Esophagus muscularis mucosa (tissue), 4 donors: ENCODE data around the gene BTF3L4. TPM values are rescaled to one million over a fixed set of nuclear protein-coding genes. Genes with fewer than 3 reads are reported as not detected.

Experiments
- DNase-seq: peaks from one replicate; pipeline ENCODE4 v3.0.0-alpha.2; 2017; ENCODE audit errors: extremely low spot score
- H3K27ac ChIP-seq, 4 donors: fragments of 200-600 bp; sonication (generic); replicated peaks in 1 of 4; 1 replicate in 3 of 4; 2 replicates in 1 of 4; pipeline ENCODE4 v1.5.1; 2016 to 2019; ENCODE audit warnings: mild to moderate bottlenecking in 1 of 4
- H3K27me3 ChIP-seq, 4 donors: fragments of 200-600 bp; sonication (generic); one replicate each; pipeline versions ENCODE4 v1.5.1 to v1.6.0; 2016 to 2019
- H3K36me3 ChIP-seq, 4 donors: fragments of 200-600 bp; sonication (generic); one replicate each; pipeline ENCODE4 v1.5.1; 2016 to 2019
- H3K4me1 ChIP-seq, 4 donors: fragments of 200-600 bp; sonication (generic); one replicate each; pipeline ENCODE4 v1.5.1; 2016 to 2019
- H3K4me3 ChIP-seq, 4 donors: fragments of 200-600 bp; sonication (generic); 1 replicate in 2 of 4; 2 replicates in 2 of 4; pipeline ENCODE4 v1.5.1; 2016 to 2019; ENCODE audit warnings: mild to moderate bottlenecking in 4 of 4, moderate library complexity in 1 of 4
- H3K9me3 ChIP-seq, 4 donors: fragments of 200-600 bp; sonication (generic); 1 replicate in 3 of 4; 2 replicates in 1 of 4; pipeline ENCODE4 v1.5.1; 2016 to 2019
- CTCF ChIP-seq, 3 experiments: fragments of 200-600 bp in 2 of 3; fragments of 450-650 bp in 1 of 3; sonication (generic) in 2 of 3; IDR thresholded peaks; one replicate each; pipeline ENCODE4 v1.5.1; 2017 to 2019; ENCODE audit warnings: antibody characterized with exemption in 3 of 3, mild to moderate bottlenecking in 2 of 3, moderate library complexity in 1 of 3
- EP300 ChIP-seq: sonication (generic); formaldehyde crosslinking; IDR thresholded peaks from one replicate; pipeline ENCODE4 v1.6.1; 2017; ENCODE audit warnings: antibody characterized with exemption
- POLR2A ChIP-seq: fragments of 450-650 bp; IDR thresholded peaks from one replicate; pipeline ENCODE4 v1.6.1; 2017; ENCODE audit warnings: antibody characterized with exemption, moderate library complexity, mild to moderate bottlenecking, low read depth
- POLR2AphosphoS5 ChIP-seq, 2 donors: sonication (generic); formaldehyde crosslinking; IDR thresholded peaks; one replicate each; pipeline ENCODE4 v1.6.1; 2017; ENCODE audit warnings: antibody characterized with exemption in 2 of 2
- WGBS: methylation state at CpG from one replicate; pipeline ENCODE4 v1.1.5; 2018; 5-methylcytosine and 5-hydroxymethylcytosine counted together
- intact Hi-C: fragments of 100-400 bp; cut with DNase I; formaldehyde crosslinking; loops from one replicate; pipeline ENCODE4 v1.15.1; 2023
- total RNA-seq, 4 donors: library from RNA; depleted of rRNA; stranded (reverse); fragments of >200 nt; gene quantifications; one replicate each; pipeline versions ENCODE4 v1.1.0 to v1.2.1, GENCODE V29; 2016

Gene BTF3L4
- 10 to 100 TPM; 22.6 to 48.5 (median 30.2) TPM for total RNA-seq

- Histone ChIP-seq H3K27me3 (no peaks in the 10 kb centered on the region), H3K9me3 (no peaks in the 10 kb centered on the region), H3K27ac (peak within 1 kb of the TSS; percentile 88 to 95 (median 93)), H3K4me3 (peak within 1 kb of the TSS; percentile 87 to 98 (median 95)), H3K4me1 (peaks cover 37 to 49% (median 47%) of the 10 kb centered on the region in 4 donors), H3K36me3 (peaks cover 9 to 37% (median 19%) of the 10 kb centered on the region in 4 donors)
- WGBS = 2% methylated on average over 14 of the region's 54 CpGs
- peak; percentile 98 for DNase-seq
- TF ChIP-seq POLR2A (peak; percentile 35), EP300 (no peak), POLR2AphosphoS5 (IDR thresholded peaks at IDR 0.05) (peak; percentile 83 to 89), CTCF (IDR thresholded peaks at IDR 0.05) (peak in 1 of 3 experiments; percentile 2)
- intact Hi-C loops = no loop called here
Measured at GRCh38 chr1:52056163-52056936, at the start of gene BTF3L4. Gene BTF3L4, plus strand, starts transcription at chr1:52056295. Its CDS starts 3,553 bp downstream, at chr1:52059848.

- 55% methylated on average over 5 of the region's 5 CpGs for WGBS
- H3K36me3 ChIP-seq = no peaks in the 10 kb centered on the region
- intact Hi-C loops = no loop called here
- H3K27me3 ChIP-seq = peaks cover 0 to 19% (median 0%) of the 10 kb centered on the region in 4 donors
- H3K9me3 ChIP-seq = no peaks in the 10 kb centered on the region
- no peak for DNase-seq
- H3K4me3 ChIP-seq = no peak overlapping the region
- no peak for TF ChIP-seq POLR2AphosphoS5 (IDR thresholded peaks at IDR 0.05)
- no peak for TF ChIP-seq POLR2A
- no peak for TF ChIP-seq EP300
- TF ChIP-seq CTCF (IDR thresholded peaks at IDR 0.05) = no peak
- no peak overlapping the region for H3K27ac ChIP-seq
- H3K4me1 ChIP-seq = peaks cover 0 to 8% (median 3%) of the 10 kb centered on the region in 4 donors
Measured at GRCh38 chr1:52007215-52008002, 48.7 kb upstream of the BTF3L4 start.

DNA sequence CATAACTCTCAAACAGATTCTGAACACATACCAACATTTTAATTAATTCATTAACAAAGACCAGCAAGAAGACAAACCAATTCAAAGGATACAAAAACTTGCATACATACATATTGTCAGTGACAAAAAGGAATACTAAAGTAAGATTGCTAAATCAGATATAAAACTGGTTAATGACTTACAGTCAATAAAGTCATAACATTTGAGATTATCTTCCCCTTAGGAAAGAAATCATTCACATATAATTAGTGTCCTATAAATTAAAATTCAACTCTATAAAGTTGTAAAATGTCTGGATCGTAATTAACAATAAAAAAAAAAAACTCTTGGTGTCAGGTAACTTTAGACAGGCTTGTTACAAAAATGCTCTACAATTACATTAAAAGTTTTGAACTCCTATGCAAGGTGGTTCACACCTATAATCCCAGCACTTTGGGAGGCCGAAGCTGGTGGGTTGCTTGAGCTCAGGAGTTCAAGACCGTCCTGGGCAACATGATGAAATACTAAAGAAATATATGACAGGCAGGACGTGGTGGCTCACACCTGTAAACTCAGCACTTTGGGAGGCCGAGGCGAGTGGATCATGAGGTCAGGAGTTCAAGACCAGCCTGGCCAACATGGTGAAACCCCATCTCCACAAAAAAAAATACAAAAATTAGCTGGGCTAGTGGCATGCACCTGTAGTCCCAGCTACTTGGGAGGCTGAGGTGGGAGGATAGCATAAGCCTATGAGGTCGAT is 47.9 kb upstream of the BTF3L4 start:
- peaks cover 0 to 19% (median 0%) of the 10 kb centered on the region in 4 donors for H3K27me3 ChIP-seq
- intact Hi-C loops = no loop called here
- WGBS = 86% methylated on average over 7 of the region's 7 CpGs

GRCh38 chr1:52022133-52022532 is 34.0 kb upstream of the BTF3L4 start:
- Histone ChIP-seq H3K27me3 (no peaks in the 10 kb centered on the region), H3K9me3 (no peaks in the 10 kb centered on the region), H3K36me3 (peaks cover 23 to 71% (median 59%) of the 10 kb centered on the region in 4 donors), H3K4me3 (no peak overlapping the region), H3K4me1 (no peaks in the 10 kb centered on the region), H3K27ac (no peak overlapping the region)
- 80% methylated on average over 2 of the region's 2 CpGs for WGBS
- intact Hi-C loops = no loop called here
- no peak for TF ChIP-seq EP300
- no peak for TF ChIP-seq POLR2AphosphoS5 (IDR thresholded peaks at IDR 0.05)
- no peak for TF ChIP-seq CTCF (IDR thresholded peaks at IDR 0.05)
- TF ChIP-seq POLR2A = no peak
- no peak for DNase-seq

More for the DNA sequence above, 47.9 kb upstream of the BTF3L4 start:
- Histone ChIP-seq H3K36me3 (no peaks in the 10 kb centered on the region), H3K9me3 (no peaks in the 10 kb centered on the region), H3K4me3 (no peak overlapping the region), H3K4me1 (peaks cover 0 to 8% (median 3%) of the 10 kb centered on the region in 4 donors), H3K27ac (no peak overlapping the region)
- TF ChIP-seq POLR2AphosphoS5 (IDR thresholded peaks at IDR 0.05) (no peak), POLR2A (no peak), CTCF (IDR thresholded peaks at IDR 0.05) (no peak), EP300 (no peak)
- no peak for DNase-seq
